ENCODE results near the gene KRT9. TPM values are rescaled to one million over a fixed set of nuclear protein-coding genes. Genes with fewer than 3 reads are reported as not detected.

The KRT9 gene
- total RNA-seq, 2 donors from 2014 or later: not detected

- DNase-seq: no peak
- Histone ChIP-seq H3K36me3 (replicated peaks in 1 of 2; ENCODE audit: insufficient read depth in 1 of 2, low read depth in 2 of 2) (no peaks in the 10 kb centered on the region), H3K27ac (no peak overlapping the region), H3K4me3 (no peak overlapping the region), H3K9me3 (no peaks in the 10 kb centered on the region), H3K4me1 (peaks cover 3% of the 10 kb centered on the region), H3K27me3 (no peaks in the 10 kb centered on the region)
- no peak for ATAC-seq
- intact Hi-C loops (cut with DNase I): no loop called here
- 73 to 78% methylated on average over 8 of the region's 8 CpGs for WGBS, 2 donors
- TF ChIP-seq POLR2A (IDR thresholded peaks at IDR 0.05): no peak
- TF ChIP-seq, protein P1, sequence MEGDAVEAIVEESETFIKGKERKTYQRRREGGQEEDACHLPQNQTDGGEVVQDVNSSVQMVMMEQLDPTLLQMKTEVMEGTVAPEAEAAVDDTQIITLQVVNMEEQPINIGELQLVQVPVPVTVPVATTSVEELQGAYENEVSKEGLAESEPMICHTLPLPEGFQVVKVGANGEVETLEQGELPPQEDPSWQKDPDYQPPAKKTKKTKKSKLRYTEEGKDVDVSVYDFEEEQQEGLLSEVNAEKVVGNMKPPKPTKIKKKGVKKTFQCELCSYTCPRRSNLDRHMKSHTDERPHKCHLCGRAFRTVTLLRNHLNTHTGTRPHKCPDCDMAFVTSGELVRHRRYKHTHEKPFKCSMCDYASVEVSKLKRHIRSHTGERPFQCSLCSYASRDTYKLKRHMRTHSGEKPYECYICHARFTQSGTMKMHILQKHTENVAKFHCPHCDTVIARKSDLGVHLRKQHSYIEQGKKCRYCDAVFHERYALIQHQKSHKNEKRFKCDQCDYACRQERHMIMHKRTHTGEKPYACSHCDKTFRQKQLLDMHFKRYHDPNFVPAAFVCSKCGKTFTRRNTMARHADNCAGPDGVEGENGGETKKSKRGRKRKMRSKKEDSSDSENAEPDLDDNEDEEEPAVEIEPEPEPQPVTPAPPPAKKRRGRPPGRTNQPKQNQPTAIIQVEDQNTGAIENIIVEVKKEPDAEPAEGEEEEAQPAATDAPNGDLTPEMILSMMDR (IDR thresholded peaks at IDR 0.05): no peak
Measured at GRCh38 chr17:41553987-41554680, 17.7 kb downstream of the KRT9 start.

- Histone ChIP-seq H3K27ac (no peak overlapping the region), H3K4me3 (no peak overlapping the region), H3K4me1 (peaks cover 13% of the 10 kb centered on the region), H3K9me3 (no peaks in the 10 kb centered on the region), H3K36me3 (replicated peaks in 1 of 2; ENCODE audit: insufficient read depth in 1 of 2, low read depth in 2 of 2) (no peaks in the 10 kb centered on the region), H3K27me3 (no peaks in the 10 kb centered on the region)
- ATAC-seq (no peak), DNase-seq (no peak)
- TF ChIP-seq, protein P1 (IDR thresholded peaks at IDR 0.05): no peak
- TF ChIP-seq POLR2A (IDR thresholded peaks at IDR 0.05): no peak
- intact Hi-C loops (cut with DNase I): no loop called here
- WGBS, 2 donors: 73 to 78% methylated on average over 4 of the region's 4 CpGs
Measured at GRCh38 chr17:41553176-41553575, 18.7 kb downstream of the KRT9 start.

DNA sequence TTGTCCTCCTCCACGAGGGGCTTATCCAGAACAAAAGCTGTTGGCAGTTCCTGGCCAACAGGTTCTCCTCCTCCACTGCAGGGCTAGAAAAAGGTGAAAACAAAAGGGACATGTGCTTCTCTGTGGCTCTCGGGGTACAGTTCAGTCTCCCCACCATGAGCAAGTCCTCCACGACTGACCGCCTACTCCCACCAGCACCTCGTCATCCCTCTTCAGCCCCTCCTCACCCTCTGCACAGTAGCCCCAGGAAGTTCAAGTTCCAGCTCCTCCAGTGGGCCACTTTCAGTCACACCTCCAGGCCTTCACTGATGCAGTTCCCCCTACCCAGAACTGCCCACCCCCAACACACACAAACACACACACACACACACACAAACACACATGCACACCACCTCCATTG, 19.4 kb downstream of the KRT9 start:
- 64 to 83% methylated on average over 5 of the region's 5 CpGs for WGBS, 2 donors
- no peak for ATAC-seq
- intact Hi-C loops (cut with DNase I): no loop called here

DNA sequence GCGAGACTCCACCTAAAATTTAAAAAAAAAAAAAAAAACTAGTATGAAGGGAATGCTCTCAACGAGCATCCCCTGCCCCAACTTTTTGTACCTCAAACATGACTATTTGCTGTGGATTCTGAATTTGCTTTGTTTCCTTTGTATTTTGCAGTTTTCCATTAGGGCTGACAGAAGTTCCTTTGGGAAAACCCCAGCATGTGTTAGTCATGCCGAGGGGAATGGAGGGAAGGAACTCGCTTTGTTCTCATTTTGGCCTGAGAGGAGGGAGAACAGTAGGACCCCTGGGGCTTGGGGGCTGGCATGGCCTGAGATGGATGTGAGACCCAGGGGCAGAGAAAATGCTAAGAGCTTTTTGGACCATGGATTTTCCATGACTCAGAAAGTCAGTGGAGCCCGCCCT, 20.5 kb downstream of the KRT9 start:
- intact Hi-C loops (cut with DNase I): no loop called here
- ATAC-seq (no peak), DNase-seq (no peak)
- no peak overlapping the region for H3K27ac ChIP-seq
- no peaks in the 10 kb centered on the region for H3K27me3 ChIP-seq
- peaks cover 19% of the 10 kb centered on the region for H3K4me1 ChIP-seq
- no peaks in the 10 kb centered on the region for H3K36me3 ChIP-seq (replicated peaks in 1 of 2; ENCODE audit: insufficient read depth in 1 of 2, low read depth in 2 of 2)
- H3K4me3 ChIP-seq: no peak overlapping the region
- 58 to 61% methylated on average over 5 of the region's 5 CpGs for WGBS, 2 donors
- H3K9me3 ChIP-seq: no peaks in the 10 kb centered on the region
- TF ChIP-seq, protein P1 (IDR thresholded peaks at IDR 0.05): no peak
- no peak for TF ChIP-seq POLR2A (IDR thresholded peaks at IDR 0.05)

More for the DNA sequence above, 19.4 kb downstream of the KRT9 start:
- Histone ChIP-seq H3K27ac (no peak overlapping the region), H3K27me3 (no peaks in the 10 kb centered on the region), H3K36me3 (replicated peaks in 1 of 2; ENCODE audit: insufficient read depth in 1 of 2, low read depth in 2 of 2) (no peaks in the 10 kb centered on the region), H3K4me1 (peaks cover 19% of the 10 kb centered on the region), H3K4me3 (no peak overlapping the region), H3K9me3 (no peaks in the 10 kb centered on the region)
- DNase-seq: no peak
- no peak for TF ChIP-seq POLR2A (IDR thresholded peaks at IDR 0.05)
- TF ChIP-seq, protein P1 (IDR thresholded peaks at IDR 0.05): no peak

DNA sequence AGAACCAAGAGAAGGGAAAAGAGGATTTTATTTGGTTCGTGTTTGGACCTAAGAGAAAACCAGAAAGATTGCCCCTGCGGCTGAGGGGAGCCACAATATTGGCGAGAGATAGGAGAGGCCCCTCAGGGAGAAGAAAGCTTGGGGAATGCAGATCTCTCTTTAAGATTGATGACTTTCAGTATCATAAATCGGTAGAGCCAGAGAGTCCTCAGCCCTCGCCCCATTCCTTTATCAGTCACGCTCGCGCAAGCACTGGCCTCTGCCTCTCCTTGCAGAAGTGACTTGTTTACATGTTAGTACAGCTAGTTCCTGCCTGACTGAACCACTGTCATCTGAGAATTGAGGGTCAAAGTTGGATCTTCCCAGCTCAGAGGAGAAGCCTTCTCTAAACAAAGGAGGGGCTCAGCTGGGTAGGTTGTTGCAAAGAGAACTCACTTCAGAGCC, 22.2 kb downstream of the KRT9 start:
- no peaks in the 10 kb centered on the region for H3K9me3 ChIP-seq
- WGBS, 2 donors: 70 to 71% methylated on average over 8 of the region's 8 CpGs
- no peaks in the 10 kb centered on the region for H3K27me3 ChIP-seq
- no peak for ATAC-seq
- no peak overlapping the region for H3K4me3 ChIP-seq
- H3K27ac ChIP-seq: no peak overlapping the region
- peak in 1 of 4 donors; percentile 41 for DNase-seq
- H3K4me1 ChIP-seq: peaks cover 19% of the 10 kb centered on the region
- H3K36me3 ChIP-seq (replicated peaks in 1 of 2; ENCODE audit: insufficient read depth in 1 of 2, low read depth in 2 of 2): no peaks in the 10 kb centered on the region
- TF ChIP-seq, protein P1 (IDR thresholded peaks at IDR 0.05): no peak
- no peak for TF ChIP-seq POLR2A (IDR thresholded peaks at IDR 0.05)
- intact Hi-C loops (cut with DNase I): loop anchor here (5.0 kb wide), 1 partner anchor 113 kb away; no protein-coding TSS in a partner anchor
